Parathyroid adenoma (tissue), 2 donors: Measurements from ENCODE around the gene DIP2C.

Experiments used
- H2AFZ ChIP-seq: fragments of 300-600 bp; sonication (generic); one replicate; pipeline ENCODE4 v1.7.0; 2017; ENCODE audit warnings: antibody characterized with exemption, mild to moderate bottlenecking
- H3K27ac ChIP-seq: fragments of 300-600 bp; sonication (generic); one replicate; pipeline ENCODE4 v1.7.0; 2017
- H3K27me3 ChIP-seq: fragments of 300-600 bp; sonication (generic); one replicate; pipeline ENCODE4 v1.7.0; 2017; ENCODE audit warnings: low read length; ENCODE audit not compliant: control insufficient read depth, insufficient read depth
- H3K36me3 ChIP-seq: fragments of 300-600 bp; sonication (generic); one replicate; pipeline ENCODE4 v1.7.0; 2017; ENCODE audit warnings: low read length; ENCODE audit not compliant: control insufficient read depth, insufficient read depth
- H3K4me1 ChIP-seq: fragments of 300-600 bp; sonication (generic); one replicate; pipeline ENCODE4 v1.7.0; 2017; ENCODE audit warnings: control low read depth
- H3K4me2 ChIP-seq: fragments of 300-600 bp; sonication (generic); one replicate; pipeline ENCODE4 v1.7.0; 2017; ENCODE audit warnings: low read length
- H3K4me3 ChIP-seq: fragments of 300-600 bp; sonication (generic); one replicate; pipeline ENCODE4 v1.7.0; 2017; ENCODE audit warnings: low read depth, low read length
- H3K79me2 ChIP-seq: fragments of 300-600 bp; sonication (generic); one replicate; pipeline ENCODE4 v1.7.0; 2017; ENCODE audit warnings: control low read depth
- H3K9ac ChIP-seq: fragments of 300-600 bp; sonication (generic); one replicate; pipeline ENCODE4 v1.7.0; 2017; ENCODE audit warnings: mild to moderate bottlenecking
- H3K9me3 ChIP-seq: fragments of 300-600 bp; sonication (generic); one replicate; pipeline ENCODE4 v1.7.0; 2017; ENCODE audit warnings: low read length; ENCODE audit not compliant: control insufficient read depth
- TF ChIP-seq, protein P1 (sequence below): fragments of 300-600 bp; sonication (generic); IDR thresholded peaks from one replicate; pipeline ENCODE4 v1.7.0; 2017; ENCODE audit warnings: antibody characterized with exemption, mild to moderate bottlenecking
- donor health status: primary hyperparathyroidism.

The DIP2C gene

DNA sequence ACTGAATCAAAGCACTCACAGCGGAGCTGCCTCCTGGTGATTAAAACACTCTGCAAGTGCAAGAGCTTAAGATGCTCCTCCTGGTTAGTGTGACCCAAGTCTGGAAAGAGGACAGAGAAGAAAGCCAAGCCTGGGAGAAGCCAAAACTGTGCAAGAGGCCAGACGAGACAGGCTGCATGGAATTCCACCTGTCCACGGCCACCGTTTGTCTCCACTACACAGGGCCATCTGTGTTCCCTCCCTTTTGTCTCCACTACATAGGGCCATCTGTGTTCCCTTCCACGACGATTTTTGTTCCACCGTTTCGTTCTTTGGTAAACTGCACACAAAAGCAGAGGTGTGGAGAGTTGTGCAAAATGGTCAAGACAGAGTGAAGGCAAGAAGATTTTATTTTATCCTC, 233.0 kb downstream of the DIP2C start:
- Histone ChIP-seq H3K4me3 (no peak overlapping the region), H3K4me1 (no peaks in the 10 kb centered on the region), H3K27me3 (no peaks in the 10 kb centered on the region), H3K36me3 (no peaks in the 10 kb centered on the region), H2AFZ (no peak overlapping the region), H3K4me2 (no peak overlapping the region), H3K9me3 (no peaks in the 10 kb centered on the region), H3K9ac (no peak overlapping the region), H3K79me2 (peaks cover 2% of the 10 kb centered on the region), H3K27ac (no peak overlapping the region)
- TF ChIP-seq, protein P1, sequence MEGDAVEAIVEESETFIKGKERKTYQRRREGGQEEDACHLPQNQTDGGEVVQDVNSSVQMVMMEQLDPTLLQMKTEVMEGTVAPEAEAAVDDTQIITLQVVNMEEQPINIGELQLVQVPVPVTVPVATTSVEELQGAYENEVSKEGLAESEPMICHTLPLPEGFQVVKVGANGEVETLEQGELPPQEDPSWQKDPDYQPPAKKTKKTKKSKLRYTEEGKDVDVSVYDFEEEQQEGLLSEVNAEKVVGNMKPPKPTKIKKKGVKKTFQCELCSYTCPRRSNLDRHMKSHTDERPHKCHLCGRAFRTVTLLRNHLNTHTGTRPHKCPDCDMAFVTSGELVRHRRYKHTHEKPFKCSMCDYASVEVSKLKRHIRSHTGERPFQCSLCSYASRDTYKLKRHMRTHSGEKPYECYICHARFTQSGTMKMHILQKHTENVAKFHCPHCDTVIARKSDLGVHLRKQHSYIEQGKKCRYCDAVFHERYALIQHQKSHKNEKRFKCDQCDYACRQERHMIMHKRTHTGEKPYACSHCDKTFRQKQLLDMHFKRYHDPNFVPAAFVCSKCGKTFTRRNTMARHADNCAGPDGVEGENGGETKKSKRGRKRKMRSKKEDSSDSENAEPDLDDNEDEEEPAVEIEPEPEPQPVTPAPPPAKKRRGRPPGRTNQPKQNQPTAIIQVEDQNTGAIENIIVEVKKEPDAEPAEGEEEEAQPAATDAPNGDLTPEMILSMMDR: no peak

- Histone ChIP-seq H3K4me1 (no peaks in the 10 kb centered on the region), H3K4me2 (no peak overlapping the region), H2AFZ (no peak overlapping the region), H3K36me3 (no peaks in the 10 kb centered on the region), H3K4me3 (no peak overlapping the region), H3K27ac (no peak overlapping the region), H3K27me3 (no peaks in the 10 kb centered on the region), H3K9ac (no peak overlapping the region), H3K79me2 (peaks cover 2% of the 10 kb centered on the region), H3K9me3 (no peaks in the 10 kb centered on the region)
- TF ChIP-seq, protein P1: no peak
These were observed 234.6 kb downstream of the DIP2C start for GRCh38 chr10:454860-455259.

DNA sequence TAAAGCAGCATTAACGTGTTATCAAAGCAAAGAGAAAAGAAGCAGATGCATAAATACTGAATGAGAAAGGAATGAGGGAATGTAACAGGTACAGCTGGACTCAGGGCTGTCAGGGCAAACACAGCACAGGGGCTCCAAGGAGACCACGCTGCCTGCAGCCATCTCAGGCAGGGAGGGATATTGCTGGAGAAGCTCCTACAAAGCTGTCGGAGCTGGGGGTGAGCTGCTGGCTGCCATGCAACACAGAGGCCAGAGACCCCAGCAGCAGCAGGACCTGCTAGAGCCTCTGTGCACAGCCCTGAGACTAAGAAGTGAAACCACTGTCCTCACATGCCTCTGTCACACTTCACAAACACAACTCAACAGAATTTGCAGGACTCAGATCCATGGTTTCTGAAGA, 235.8 kb downstream of the DIP2C start:
- Histone ChIP-seq H2AFZ (no peak overlapping the region), H3K27ac (no peak overlapping the region), H3K4me2 (no peak overlapping the region), H3K4me3 (no peak overlapping the region), H3K36me3 (no peaks in the 10 kb centered on the region), H3K4me1 (no peaks in the 10 kb centered on the region), H3K79me2 (no peaks in the 10 kb centered on the region), H3K9ac (no peak overlapping the region), H3K9me3 (no peaks in the 10 kb centered on the region), H3K27me3 (no peaks in the 10 kb centered on the region)
- TF ChIP-seq, protein P1: no peak

DNA sequence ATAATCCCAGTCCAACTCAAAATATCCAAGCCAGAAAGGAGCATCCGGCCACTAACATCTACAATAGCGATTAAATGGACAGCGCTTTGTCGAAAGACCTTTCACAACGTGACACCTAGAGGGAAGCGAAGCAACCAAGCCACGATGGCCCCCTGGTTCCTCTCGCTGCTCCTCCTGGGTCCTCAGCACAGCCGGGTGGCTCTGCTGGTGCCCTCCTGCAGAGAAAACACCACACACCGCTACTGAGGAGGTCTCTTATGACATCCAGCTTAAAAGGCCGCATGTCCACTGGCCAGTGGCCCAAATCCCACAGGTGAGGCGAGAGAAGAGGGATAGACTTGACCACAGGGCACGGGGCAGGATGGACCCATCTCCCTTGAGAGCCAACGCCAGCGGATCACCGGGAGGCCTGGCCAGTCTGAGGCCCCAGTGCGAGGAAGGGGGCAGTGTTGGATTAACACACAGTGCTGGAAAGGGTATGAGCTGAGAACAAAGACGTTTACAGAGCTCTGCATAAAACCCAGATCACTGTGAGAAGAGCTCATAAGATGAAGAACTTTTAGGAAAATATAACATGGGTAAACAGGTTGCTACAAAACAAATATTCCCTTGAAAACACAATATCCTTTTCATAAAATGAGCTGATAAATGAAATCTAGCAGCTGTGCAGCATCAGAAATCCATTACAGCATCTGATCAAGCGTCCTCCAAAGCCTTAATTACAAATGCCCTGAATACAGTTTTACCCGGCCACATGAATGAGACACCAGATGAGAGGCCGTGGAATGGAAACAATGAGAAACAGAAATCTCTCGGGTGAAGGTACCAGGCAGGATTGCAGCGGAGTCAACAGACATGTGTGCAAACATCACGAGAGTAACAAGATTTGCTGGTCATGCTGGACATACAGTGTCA, 236.7 kb downstream of the DIP2C start:
- H3K9me3 ChIP-seq: no peaks in the 10 kb centered on the region
- H3K79me2 ChIP-seq: no peaks in the 10 kb centered on the region
- H3K27me3 ChIP-seq: no peaks in the 10 kb centered on the region
- H3K27ac ChIP-seq: no peak overlapping the region
- TF ChIP-seq, protein P1: no peak
- H3K4me1 ChIP-seq: no peaks in the 10 kb centered on the region
- H3K9ac ChIP-seq: no peak overlapping the region
- H3K36me3 ChIP-seq: no peaks in the 10 kb centered on the region
- no peak overlapping the region for H3K4me3 ChIP-seq
- no peak overlapping the region for H3K4me2 ChIP-seq
- H2AFZ ChIP-seq: no peak overlapping the region

GRCh38 chr10:451856-452255, 237.6 kb downstream of the DIP2C start:
- TF ChIP-seq, protein P1: no peak
- Histone ChIP-seq H3K27ac (no peak overlapping the region), H3K4me1 (no peaks in the 10 kb centered on the region), H3K79me2 (no peaks in the 10 kb centered on the region), H3K27me3 (no peaks in the 10 kb centered on the region), H3K4me3 (no peak overlapping the region), H2AFZ (no peak overlapping the region), H3K4me2 (no peak overlapping the region), H3K9ac (no peak overlapping the region), H3K9me3 (no peaks in the 10 kb centered on the region), H3K36me3 (no peaks in the 10 kb centered on the region)
